Tibial nerve (tissue), 4 donors: ENCODE data around the gene PRR16.

Experiments
- EP300 ChIP-seq, 2 donors: sonication (generic); formaldehyde crosslinking; IDR thresholded peaks; one replicate each; pipeline ENCODE4 v1.6.1; 2017; ENCODE audit warnings: antibody characterized with exemption in 2 of 2, mild to moderate bottlenecking in 1 of 2
- POLR2A ChIP-seq, 2 donors: fragments of 450-650 bp; IDR thresholded peaks; one replicate each; pipeline ENCODE4 v1.6.1; 2017; ENCODE audit warnings: antibody characterized with exemption in 2 of 2, mild to moderate bottlenecking in 2 of 2, moderate library complexity in 2 of 2
- TF ChIP-seq, protein P1 (sequence below), 5 experiments: fragments of 200-600 bp in 3 of 5; fragments of 450-650 bp in 2 of 5; sonication (generic) in 3 of 5; IDR thresholded peaks; one replicate each; pipeline ENCODE4 v1.5.1; 2016 to 2019; ENCODE audit warnings: antibody characterized with exemption in 5 of 5, mild to moderate bottlenecking in 3 of 5, moderate library complexity in 2 of 5

DNA sequence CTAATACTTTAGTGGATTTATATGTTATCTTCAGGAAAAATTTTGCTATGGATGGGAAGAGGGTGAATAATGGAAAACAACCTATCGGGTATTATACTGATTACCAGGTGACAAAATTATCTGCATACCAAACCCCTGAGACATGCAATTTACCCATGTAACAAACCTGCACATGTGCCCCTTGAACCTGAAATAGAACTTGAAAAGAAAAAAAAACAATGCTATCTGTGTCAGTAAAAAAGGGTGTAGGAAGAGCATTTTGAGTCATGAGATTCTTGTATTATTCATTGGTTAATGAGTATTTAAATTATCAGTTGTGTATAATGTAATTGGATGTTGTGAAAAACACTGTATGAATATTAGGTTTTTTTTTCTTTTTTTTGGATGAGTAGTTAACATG lies 75.4 kb downstream of the PRR16 start:
- TF ChIP-seq EP300 (IDR thresholded peaks at IDR 0.05) (no peak), POLR2A (IDR thresholded peaks at IDR 0.05) (no peak)
- TF ChIP-seq, protein P1, sequence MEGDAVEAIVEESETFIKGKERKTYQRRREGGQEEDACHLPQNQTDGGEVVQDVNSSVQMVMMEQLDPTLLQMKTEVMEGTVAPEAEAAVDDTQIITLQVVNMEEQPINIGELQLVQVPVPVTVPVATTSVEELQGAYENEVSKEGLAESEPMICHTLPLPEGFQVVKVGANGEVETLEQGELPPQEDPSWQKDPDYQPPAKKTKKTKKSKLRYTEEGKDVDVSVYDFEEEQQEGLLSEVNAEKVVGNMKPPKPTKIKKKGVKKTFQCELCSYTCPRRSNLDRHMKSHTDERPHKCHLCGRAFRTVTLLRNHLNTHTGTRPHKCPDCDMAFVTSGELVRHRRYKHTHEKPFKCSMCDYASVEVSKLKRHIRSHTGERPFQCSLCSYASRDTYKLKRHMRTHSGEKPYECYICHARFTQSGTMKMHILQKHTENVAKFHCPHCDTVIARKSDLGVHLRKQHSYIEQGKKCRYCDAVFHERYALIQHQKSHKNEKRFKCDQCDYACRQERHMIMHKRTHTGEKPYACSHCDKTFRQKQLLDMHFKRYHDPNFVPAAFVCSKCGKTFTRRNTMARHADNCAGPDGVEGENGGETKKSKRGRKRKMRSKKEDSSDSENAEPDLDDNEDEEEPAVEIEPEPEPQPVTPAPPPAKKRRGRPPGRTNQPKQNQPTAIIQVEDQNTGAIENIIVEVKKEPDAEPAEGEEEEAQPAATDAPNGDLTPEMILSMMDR (IDR thresholded peaks at IDR 0.05), result no peak
